NCI-H2029 (cell line): Measurements from ENCODE around the gene F7.
"Not testable (repeated sequence)": the region's sequence is repeated elsewhere in the genome, so short reads cannot be mapped to it uniquely, and the experiment has no call there.

Source experiments
- DNase-seq: peaks from one replicate; lab custom pipeline; 2025; lab: John Stamatoyannopoulos, UW

Gene F7

DNA sequence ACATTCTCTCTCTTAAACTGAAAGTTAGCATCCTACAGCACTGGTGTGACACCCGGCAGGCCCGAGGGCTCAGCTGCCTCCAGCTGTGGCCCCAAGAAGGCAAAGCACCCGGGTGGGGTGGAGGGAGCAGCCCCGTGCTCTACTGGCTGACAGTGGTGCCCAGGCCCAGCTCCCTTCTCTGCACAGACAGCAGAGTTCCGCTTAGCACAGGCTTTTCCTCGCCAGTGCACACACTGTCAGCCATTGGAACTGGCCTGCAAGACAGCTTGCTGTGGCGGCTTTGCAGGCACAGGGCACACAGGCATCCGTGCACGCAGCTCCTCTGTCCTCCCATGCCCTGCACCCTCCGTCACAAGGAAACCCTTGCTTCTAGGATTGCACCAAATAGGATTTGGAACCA lies 3.3 kb upstream of the F7 start:
- DNase-seq, result not testable (repeated sequence)

DNA sequence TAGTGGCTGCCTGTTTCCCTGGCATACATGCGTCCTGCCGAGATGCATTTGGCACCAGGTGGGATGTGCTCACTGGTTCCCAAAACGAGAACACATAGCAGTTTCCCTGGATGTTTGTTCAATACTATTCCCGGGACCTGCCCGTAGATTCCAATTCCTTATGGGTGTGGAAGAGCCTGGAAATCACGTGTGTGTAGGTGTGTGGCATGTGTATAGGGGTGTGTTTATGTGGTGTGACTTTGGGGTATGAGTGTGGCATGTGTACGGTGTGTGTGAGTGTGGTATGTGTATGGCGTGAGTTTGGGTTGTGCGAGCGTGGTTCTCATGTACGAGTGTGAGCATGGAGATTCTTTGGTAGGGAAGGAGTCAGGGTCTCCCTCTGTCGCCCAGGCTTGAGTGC lies 2.9 kb upstream of the F7 start:
- DNase-seq, result no peak

DNA sequence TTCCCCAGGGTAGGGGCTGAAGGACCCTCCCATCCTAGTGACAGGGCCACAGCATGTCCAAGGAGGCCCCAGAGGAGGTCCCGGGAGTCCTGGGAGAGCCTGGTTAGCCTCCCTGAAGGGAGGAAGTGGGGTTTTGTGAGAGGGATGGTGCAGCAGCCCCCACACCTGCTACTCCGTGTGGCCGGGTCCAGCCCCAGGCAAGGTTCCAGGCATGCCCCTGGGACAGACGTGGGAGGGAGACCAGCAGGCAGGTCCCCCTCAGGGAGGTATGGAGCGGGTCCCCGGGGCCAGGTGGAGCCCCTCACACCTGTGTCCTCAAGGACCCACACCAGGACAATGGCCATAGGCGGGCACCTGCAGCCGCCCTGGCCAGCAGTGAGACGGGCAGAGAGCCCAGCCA lies 1.9 kb upstream of the F7 start:
- DNase-seq, result no peak

DNA sequence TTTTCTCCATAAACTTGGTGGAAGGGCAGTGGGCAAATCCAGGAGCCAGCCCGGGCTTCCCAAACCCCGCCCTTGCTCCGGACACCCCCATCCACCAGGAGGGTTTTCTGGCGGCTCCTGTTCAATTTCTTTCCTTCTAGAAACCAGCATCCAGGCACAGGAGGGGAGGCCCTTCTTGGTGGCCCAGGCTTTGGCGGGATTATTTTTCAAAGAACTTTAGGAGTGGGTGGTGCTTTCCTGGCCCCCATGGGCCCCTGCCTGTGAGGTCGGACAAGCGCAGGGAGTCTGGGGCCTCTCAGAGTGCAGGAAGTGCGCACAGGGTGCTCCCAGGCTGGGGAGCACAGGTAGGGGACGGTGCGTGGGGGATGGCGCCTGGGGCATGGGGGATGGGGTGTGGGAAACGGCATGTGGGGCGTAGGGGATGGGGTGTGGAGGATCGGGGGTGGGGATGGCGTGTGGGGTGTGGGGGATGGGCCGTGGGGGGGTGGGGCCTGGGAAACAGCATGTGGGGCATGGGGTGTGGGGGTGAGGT lies 396 bp downstream of the F7 start:
- DNase-seq, result no peak

DNA sequence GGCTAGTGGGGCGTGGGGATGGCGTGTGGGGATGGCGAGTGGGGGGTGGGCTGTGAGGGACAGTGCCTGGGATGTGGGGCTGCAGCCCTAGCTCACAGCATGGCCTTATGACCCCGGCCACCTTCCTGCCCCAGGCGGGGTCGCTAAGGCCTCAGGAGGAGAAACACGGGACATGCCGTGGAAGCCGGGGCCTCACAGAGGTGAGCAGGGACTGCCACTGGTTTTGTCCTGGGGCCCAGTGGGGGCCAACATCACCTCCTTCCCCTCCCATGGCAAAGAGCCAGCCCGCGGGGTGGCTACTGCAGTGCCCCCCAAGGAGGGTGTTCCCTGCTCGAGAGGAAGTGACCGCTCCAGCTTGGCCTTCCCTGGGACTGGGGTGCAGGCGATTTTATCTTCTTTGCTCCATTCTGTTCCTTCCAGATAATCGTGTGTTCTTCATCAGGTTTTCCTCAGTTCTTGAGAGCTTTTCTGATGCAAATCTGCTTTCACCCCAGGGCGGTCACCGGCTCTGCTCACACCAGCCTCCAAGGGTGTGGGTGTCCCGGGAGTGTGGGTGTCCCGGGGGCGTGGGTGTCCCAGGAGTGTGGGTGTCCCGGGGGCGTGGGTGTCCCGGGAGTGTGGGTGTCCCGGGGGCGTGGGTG lies 1.2 kb downstream of the F7 start:
- no peak for DNase-seq

DNA sequence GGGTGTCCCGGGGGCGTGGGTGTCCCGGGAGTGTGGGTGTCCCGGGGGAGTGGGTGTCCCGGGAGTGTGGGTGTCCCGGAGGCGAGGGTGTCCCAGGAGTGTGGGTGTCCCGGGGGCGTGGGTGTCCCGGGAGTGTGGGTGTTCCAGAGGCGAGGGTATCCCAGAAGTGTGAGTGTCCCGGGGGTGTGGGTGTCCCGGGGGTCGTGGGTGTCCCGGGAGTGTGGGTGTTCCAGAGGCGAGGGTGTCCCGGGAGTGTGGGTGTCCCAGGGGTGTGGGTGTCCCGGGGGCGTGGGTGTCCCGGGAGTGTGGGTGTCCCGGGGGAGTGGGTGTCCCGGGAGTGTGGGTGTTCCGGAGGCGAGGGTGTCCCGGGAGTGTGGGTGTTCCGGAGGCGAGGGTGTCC lies 2.9 kb downstream of the F7 start:
- not testable (repeated sequence) for DNase-seq

DNA sequence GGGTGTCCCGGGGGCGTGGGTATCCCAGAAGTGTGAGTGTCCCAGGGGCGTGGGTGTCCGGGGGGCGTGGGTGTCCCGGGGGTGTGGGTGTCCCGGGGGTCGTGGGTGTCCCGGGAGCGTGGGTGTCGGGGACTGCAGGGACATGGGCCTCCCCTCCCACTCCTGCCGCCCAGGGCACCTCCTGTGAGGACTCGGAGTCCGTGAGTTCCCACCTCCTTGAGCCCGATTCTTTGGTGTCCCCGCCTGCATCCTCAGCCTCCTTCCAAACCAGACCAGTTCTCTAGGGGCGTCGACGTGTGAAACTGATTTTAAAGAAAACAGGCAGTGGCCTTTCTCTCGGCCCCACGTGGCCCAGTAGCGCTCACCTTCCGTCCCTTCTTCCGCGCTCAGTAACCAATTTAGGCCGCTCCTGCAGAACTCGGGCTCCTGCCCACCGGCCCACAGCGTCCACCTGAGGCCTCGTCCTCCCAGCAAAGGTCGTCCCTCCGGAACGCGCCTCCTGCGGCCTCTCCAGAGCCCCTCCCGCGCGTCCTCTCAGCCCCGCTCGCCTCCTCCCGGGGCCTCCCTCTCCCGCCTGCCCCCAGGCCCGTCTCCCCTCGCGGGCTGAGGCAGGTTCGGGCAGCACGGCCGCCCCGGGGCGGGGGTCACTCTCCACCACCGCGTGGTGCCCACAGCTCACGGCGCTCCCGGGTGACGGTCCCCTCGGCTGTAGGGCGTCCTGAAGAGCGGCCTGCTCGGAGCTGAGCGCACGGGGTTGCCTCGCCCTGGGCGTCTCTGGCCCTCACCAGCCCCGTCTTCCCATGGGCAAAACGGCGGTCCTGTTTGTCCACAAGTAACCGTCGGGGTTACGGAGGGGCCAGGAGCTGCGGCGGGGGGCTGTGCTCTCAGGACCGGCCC lies 3.8 kb downstream of the F7 start:
- DNase-seq, result no peak

DNA sequence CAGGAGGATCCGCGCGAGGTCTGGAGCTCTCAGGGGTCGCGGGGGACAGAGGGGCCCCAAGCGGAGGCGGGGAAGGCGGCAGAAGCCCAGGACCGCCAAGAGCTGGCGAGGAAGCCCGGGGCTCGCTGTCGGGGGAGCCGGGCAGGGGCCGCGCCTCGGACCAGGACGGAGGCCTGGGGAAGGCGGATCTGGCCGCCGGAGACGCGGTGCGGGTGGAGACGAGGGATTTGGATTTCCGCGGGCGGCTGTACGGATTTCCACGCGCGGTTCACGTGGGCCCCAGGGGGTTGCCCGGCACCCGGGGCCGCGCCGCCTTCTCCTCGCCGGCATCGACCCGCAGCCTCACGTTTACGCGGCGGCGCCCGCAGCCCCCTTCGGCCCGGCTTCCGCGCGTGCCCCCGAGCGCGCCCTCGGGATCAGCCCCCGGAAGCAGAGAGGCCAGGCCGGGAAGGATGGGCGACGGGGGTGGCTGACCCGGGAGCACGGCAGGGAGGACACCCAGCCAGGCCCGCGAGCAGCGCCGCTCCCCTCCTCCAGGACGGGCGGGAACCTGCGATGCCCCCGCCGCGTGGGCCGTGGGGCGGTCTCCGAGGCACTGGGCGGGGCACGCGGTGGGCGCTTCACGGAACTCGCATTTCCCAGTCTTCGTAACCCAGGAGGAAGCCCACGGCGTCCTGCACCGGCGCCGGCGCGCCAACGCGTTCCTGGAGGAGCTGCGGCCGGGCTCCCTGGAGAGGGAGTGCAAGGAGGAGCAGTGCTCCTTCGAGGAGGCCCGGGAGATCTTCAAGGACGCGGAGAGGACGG lies 4.7 kb downstream of the F7 start:
- DNase-seq, result no peak

DNA sequence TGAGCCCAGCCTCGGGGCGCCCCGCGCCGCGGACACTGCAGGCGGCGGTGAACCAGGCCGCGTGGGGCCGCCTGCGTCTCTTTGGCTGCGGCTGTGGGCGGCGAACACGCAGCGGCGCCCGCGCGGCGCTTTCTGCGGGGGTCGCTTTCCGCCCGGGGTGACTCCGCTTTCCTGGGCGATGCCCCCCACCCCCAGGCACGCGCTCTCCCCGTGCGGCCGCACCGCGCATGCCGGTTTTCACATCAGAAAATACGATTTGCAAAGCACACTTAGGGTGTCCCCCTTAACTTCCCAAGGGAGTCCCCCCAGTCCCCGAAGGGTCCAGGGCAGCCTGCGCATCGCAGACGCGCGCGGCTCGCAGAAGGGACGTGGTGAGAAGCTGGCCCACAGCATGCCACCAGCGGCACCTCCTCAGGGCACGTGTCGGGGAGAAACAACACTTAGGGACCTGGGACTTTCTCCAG lies 5.3 kb downstream of the F7 start:
- no peak for DNase-seq

DNA sequence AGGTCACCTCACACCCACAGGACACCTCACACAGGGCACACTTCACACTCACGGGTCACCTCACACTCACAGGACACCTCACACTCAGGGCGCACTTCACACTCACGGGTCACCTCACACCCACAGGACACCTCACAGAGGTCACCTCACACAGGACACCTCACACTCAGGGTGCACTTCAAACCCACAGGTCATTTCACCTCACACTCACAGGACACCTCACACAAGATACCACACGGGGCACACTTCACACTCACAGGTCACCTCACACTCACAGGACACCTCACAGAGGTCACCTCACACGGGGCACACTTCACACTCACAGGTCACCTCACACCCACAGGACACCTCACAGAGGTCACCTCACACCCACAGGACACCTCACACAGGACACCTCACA lies 6.2 kb downstream of the F7 start:
- not testable (repeated sequence) for DNase-seq

DNA sequence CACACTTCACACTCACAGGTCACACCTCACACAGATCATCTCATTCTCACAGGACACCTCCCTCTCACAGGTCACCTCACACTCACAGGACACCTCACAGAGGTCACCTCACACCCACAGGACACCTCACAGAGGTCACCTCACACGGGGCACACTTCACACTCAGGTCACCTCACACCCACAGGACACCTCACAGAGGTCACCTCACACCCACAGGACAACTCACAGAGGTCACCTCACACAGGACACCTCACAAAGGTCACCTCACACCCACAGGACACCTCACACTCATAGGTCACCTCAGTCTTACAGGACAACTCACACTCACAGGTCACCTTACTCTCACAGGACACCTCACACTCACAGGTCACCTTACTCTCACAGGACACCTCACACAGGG lies 6.9 kb downstream of the F7 start:
- DNase-seq, result not testable (repeated sequence)

DNA sequence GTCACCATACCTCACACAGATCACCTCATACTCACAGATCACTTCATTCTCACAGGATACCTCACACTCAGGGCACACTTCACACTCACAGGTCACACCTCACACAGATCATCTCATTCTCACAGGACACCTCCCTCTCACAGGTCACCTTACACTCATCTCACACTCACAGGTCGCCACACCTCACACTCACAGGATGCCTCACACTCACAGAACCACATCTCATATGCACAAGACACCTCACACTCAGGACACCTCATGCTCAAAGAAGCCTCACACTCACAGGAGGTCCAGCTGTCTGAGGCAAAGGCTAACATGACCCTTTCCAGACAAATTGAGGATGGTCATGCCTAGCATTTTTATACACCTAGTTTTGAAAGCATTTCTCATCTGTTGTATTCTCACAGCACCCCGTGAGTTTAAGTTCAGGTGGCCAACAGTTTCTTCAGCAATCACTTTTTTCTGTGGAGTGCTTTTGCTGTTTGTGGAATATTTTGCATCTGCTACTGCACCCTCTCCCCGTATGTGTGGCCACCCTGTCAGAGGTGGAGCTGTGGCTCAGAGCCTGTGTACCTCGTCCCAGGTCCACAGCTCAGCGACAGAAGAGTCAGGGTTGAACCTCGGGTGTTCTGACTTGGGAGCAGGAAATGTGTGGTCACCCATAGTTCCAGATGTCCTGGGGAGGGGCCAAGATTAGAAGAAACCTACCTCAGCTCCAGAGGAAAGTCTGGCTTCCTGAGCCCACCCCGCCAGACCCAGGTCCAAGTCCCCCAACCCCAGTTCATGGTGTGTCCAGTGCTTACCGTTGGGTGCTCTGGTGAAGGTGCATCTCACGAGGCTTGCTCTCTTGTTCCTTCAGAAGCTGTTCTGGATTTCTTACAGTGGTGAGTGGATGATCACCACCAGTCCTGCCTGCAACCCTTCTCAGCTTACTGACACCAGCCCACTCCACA lies 7.6 kb downstream of the F7 start:
- no peak for DNase-seq

DNA sequence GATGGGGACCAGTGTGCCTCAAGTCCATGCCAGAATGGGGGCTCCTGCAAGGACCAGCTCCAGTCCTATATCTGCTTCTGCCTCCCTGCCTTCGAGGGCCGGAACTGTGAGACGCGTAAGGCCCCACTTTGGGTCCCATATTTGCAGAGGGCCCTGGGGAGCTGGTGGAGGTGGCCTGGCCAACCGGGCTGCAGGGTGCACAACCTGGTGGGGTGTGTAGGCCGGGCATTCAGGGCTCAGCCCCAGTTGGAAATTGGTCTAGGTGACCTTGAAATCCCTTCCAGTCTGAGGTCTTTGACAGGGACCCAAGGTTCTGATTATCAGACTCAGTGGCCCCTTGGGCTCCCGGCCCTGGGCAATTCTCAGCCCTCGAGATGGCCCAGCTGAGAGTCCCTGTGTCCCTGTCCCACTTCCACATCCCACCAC lies 8.3 kb downstream of the F7 start:
- no peak for DNase-seq

DNA sequence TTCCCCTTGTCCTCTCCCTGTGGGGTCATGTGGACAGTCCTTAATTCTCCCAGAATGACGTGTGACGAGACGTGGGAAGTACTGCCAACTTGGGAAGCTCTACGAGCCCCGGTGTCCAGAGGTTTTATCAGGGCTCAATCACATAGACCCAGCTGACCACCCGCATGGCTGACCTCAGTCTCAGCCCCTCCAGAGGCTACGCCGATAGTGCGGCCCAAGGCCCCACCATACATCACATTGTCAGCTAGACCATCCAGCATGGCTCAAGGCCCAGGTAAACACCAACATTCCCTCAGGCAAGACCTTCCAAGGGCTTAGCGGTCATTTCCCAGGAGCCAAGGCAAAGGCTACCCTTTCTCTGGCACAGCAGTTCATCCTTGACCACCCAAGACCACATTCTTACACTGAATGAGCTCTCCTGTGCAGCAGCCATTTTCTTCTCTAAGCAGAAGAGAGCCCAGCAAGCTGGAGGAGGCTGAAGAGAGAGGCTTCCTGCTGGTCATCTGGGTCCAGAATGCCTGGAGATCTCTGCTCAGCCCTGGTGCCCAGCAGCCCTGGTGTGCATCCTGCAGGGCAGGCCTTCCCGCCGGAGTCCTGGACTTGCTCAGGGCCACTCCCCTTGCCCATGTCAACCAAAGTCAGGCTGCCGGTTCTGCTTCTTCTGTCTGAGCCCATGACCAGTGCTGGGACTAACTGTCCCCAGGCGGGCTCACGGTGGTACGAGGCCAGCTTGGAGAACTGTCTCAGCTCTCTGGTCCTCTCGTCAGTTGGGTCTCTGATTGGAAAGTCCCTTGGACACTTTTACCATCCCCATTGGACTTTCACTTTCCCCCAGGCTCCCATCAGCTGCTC lies 9.1 kb downstream of the F7 start:
- no peak for DNase-seq

DNA sequence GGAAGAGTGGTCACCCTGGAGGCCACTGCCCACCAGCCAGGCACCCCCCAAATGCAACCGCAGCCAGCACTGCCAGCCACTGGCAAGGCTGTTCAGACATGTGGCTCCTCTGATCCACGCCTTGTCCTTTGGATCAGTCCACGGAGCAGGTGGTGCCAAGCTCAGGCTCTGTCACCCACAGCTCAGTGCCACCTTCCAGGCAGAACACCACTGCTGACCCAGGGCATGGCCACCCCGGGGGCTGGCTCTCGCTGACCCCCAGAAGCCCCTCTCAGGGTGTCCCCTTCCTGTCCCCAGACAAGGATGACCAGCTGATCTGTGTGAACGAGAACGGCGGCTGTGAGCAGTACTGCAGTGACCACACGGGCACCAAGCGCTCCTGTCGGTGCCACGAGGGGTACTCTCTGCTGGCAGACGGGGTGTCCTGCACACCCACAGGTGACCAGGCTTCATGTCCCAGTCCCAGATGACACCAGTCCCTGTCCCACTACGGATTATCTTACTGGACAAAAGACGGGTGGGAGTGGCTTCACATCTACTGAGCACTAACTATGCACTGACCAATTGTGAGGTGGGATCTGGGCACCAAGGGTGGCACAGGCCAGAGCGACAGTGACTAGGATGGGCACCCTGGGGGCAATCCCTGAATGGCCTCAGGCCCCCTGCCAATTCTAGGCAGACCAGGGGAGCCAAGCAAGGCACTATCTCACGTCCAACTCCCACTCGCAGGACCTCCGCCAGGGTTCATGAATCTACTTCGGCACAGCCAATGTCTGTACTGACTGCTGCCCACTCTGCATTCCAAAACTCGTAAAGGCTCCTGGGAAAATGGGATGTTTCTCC lies 10.0 kb downstream of the F7 start:
- DNase-seq, result no peak

DNA sequence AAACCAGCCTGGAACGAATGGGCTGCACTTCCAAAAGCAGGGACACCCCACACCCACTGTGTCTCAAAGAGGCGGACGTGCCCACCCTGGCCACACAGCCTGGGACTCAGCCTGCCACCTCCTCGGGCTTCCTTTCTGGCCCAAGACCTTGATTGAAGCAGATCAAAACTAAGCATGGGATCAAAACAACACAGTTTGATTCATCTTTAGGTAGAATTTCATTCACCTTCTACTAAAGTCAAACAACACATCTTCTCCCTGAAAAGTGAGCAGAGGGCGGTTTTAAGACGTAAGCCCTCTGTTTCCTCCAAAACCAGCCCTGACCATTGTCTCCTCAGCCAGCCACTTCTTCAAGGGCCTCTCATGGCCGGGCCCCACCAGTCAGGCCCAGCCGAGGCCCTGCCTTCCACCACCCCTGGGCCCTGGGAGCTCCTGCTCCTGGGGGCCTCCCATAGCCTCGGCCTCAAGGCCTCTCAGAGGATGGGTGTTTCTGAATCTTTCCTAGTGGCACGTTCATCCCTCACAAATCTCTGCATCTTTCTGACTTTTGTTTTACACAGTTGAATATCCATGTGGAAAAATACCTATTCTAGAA lies 10.7 kb downstream of the F7 start:
- DNase-seq, result no peak

DNA sequence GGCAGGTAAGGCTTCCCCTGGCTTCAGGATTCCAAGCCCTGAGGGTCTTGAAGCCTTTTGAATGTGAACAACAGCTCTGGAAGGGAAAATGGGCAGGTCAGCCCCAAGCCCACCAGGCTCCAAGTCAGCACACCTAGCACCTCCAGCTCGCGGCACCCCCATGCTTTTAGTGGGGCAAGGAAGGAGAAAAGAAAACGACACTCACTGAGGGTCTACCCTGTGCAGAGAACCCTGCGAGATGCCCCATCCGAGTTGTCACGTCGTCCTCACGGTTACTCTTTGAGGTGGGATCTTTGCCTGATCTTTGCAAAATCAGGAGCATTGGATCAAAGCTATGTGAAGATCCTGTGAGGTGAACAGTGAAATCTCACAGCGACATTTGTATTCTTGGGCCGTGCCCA lies 11.3 kb downstream of the F7 start:
- no peak for DNase-seq

DNA sequence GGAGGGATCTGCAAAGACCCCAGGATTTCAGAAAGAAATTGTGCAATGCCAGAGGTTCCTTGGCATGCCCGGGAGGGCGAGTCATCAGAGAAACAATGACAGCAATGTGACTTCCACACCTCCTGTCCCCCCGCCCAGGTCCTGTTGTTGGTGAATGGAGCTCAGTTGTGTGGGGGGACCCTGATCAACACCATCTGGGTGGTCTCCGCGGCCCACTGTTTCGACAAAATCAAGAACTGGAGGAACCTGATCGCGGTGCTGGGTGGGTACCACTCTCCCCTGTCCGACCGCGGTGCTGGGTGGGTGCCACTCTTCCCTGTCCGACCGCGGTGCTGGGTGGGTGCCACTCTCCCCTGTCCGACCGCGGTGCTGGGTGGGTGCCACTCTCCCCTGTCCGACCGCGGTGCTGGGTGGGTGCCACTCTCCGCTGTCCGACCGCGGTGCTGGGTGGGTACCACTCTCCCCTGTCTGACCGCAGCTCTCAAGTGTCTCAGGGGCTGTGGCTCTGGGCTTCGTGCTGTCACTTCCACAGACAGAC lies 11.8 kb downstream of the F7 start:
- no peak for DNase-seq

DNA sequence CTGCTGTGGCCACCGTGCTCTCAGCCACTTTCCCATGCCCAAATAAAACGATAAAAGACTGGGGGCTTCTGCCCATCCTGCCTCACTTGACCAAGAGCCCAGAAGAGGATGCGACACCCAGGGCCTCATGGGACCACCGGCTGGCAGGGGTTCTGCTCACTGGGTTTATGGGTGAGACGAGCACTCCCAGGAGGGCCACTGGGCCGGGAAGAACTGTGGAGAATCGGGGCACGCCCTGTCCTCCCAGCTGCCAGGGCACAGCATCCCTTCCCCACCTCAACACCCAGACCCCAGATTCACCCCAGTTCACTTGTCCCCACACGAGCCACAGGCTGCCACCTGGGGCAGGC lies 12.3 kb downstream of the F7 start:
- DNase-seq, result no peak
